Panc1 (cell line): ENCODE measurements around the gene OR14C36. TPM values are rescaled to one million over a fixed set of nuclear protein-coding genes. Genes with fewer than 3 reads are reported as not detected.

Experiments
- ATAC-seq: fragments of 200-7000 bp; cut with Tn5 transposase; 2 replicates; pipeline ENCODE4 v1.9.1; 2020; ENCODE audit warnings: mild to moderate bottlenecking, moderate library complexity
- BruUV-seq: library from RNA; stranded (reverse); fragments of 400-500 nt; replicated peaks from 2 replicates; lab custom pipeline; 2021; lab: Mats Ljungman, UMichigan
- CTCF ChIA-PET: fragments of 300-600 bp; sonication (Branson Sonifier 250); formaldehyde crosslinking; loops from one replicate; lab custom pipeline; 2022; ENCODE audit warnings: antibody characterized with exemption; lab: Charles Lee
- POLR2A ChIA-PET: fragments of 300-600 bp; sonication (Branson Sonifier 250); formaldehyde crosslinking; loops from one replicate; lab custom pipeline; 2022; ENCODE audit warnings: antibody characterized with exemption; lab: Charles Lee
- DNase-seq: peaks from one replicate; pipeline ENCODE4 v3.0.0-alpha.2; 2010; ENCODE audit warnings: low read depth, low spot score
- H3K27ac ChIP-seq: 2 replicates; pipeline ENCODE4 v1.5.1; 2011; ENCODE audit warnings: mild to moderate bottlenecking, low read length, inconsistent platforms
- H3K27me3 ChIP-seq: fragments of 200-500 bp; sonication (Bioruptor generic); 2 replicates; pipeline ENCODE4 v1.6.0; 2014; ENCODE audit warnings: low read length, inconsistent platforms; ENCODE audit not compliant: control insufficient read depth, insufficient read depth
- H3K36me3 ChIP-seq: fragments of 200-500 bp; sonication (Bioruptor generic); 2 replicates; pipeline ENCODE4 v1.5.1; 2014; ENCODE audit warnings: inconsistent platforms, mild to moderate bottlenecking, low read length, moderate library complexity; ENCODE audit not compliant: control insufficient read depth, insufficient read depth
- H3K4me1 ChIP-seq: 2 replicates; pipeline ENCODE4 v1.5.1; 2011; ENCODE audit warnings: inconsistent platforms, mild to moderate bottlenecking, low read length, moderate library complexity; ENCODE audit not compliant: control insufficient read depth, insufficient read depth
- H3K4me3 ChIP-seq, 2 experiments: 2 replicates each; pipeline ENCODE4 v1.5.1; 2011 to 2012; ENCODE audit warnings: low read depth in 2 of 2, low read length in 2 of 2, mild to moderate bottlenecking in 2 of 2, inconsistent platforms in 1 of 2, moderate library complexity in 1 of 2
- H3K9me3 ChIP-seq: fragments of 200-500 bp; sonication (Bioruptor generic); 2 replicates; pipeline ENCODE4 v1.5.1; 2014; ENCODE audit warnings: low read depth, mild to moderate bottlenecking, inconsistent platforms, low read length, moderate library complexity; ENCODE audit not compliant: control insufficient read depth, insufficient read depth
- CTCF ChIP-seq: fragments of 450-650 bp; IDR thresholded peaks from 2 replicates; pipeline ENCODE4 v1.5.1; 2017; ENCODE audit warnings: mild to moderate bottlenecking
- POLR2AphosphoS5 ChIP-seq: IDR thresholded peaks from 2 replicates; pipeline ENCODE4 v1.6.1; 2012; ENCODE audit warnings: mild to moderate bottlenecking, low read depth, low read length, moderate library complexity
- REST ChIP-seq, 2 experiments: IDR thresholded peaks; 2 replicates each; pipeline ENCODE4 v1.6.1; 2011 to 2012; ENCODE audit warnings: low read depth in 2 of 2, control low read depth in 1 of 2, low read length in 1 of 2, mild to moderate bottlenecking in 1 of 2, moderate library complexity in 1 of 2; ENCODE audit not compliant: insufficient read depth in 1 of 2
- SIN3A ChIP-seq: IDR thresholded peaks from 2 replicates; pipeline ENCODE4 v1.6.1; 2012; ENCODE audit warnings: low read depth, mild to moderate bottlenecking, low read length, moderate library complexity, borderline replicate concordance; ENCODE audit not compliant: insufficient read depth
- TCF7L2 ChIP-seq: IDR thresholded peaks from 2 replicates; pipeline ENCODE4 v1.6.1; 2011; ENCODE audit warnings: mild to moderate bottlenecking, low read depth, low read length, inconsistent platforms
- in situ Hi-C: cut with HindIII; loops from 2 replicates; pipeline ENCODE4 v1.10.0; 2016; ENCODE audit warnings: low sequenced_read_pairs, low pct_unique_long_range_greater_than_20kb
- intact Hi-C: fragments of 100-400 bp; cut with micrococcal nuclease; formaldehyde crosslinking; loops from one replicate; pipeline ENCODE4 v1.10.0; 2022; ENCODE audit not compliant: unreplicated experiment
- total RNA-seq: library from RNA; stranded (reverse); gene quantifications from one replicate; pipeline ENCODE4 v1.2.1, GENCODE V29; 2021; ENCODE audit not compliant: unreplicated experiment

The OR14C36 gene
- total RNA-seq, 1 experiment from 2014 or later, result not detected

DNA sequence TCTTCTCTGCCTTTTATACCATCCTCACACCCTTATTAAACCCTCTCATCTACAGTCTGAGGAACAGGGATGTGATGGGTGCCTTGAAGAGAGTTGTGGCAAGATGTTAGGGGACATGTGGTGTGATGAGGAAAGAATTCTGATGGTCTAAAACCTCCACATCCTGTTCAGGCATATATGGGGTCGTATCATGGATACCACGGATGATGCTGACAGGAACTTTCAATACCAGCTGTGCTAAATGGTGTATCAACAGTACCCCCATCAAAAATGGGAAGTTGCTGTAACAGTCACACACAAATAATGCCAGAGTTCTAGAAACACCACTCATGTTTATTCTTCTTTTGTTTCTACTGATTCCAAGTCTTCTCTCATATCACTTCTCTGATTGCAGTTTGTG lies 39.9 kb downstream of the OR14C36 start:
- in situ Hi-C loops, result no loop called here
- H3K27ac ChIP-seq, result no peak overlapping the region
- no TSS peak for BruUV-seq
- no peaks in the 10 kb centered on the region for H3K27me3 ChIP-seq
- H3K4me3 ChIP-seq, result no peak overlapping the region
- no peak for ATAC-seq
- no peak for TF ChIP-seq POLR2AphosphoS5
- no peak for TF ChIP-seq TCF7L2
- TF ChIP-seq CTCF, result no peak
- no peak for TF ChIP-seq SIN3A
- no peak for TF ChIP-seq REST (IDR thresholded peaks at IDR 0.05; ENCODE audit: insufficient read depth in 1 of 2, low read depth in 2 of 2, low read length in 1 of 2)
- no peaks in the 10 kb centered on the region for H3K36me3 ChIP-seq
- CTCF ChIA-PET, result no interaction called here
- POLR2A ChIA-PET, result no interaction called here
- no peak for DNase-seq
- intact Hi-C loops, result no loop called here
- H3K9me3 ChIP-seq, result no peaks in the 10 kb centered on the region
- H3K4me1 ChIP-seq, result no peaks in the 10 kb centered on the region

DNA sequence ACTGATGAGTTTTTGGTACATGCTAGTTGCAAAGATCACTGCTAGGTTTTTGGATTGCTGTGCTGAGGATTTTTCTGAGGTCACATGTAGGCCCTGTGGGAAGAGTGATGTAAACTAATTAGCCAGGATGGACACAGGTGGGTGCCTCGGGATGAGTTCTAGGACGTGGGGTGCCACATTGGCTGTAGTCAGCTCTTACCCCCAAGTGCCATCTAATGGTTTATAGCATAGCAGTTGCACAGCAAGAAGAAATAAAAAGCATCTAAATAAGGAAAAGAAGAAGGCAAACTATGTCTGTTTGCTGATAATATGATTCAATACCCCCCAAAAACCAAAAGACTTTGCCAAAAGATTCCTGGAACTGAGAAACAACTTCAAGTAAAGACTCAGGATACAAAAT lies 44.5 kb downstream of the OR14C36 start:
- POLR2A ChIA-PET, result no interaction called here
- in situ Hi-C loops, result no loop called here
- BruUV-seq, result no TSS peak

More for the DNA sequence above, 44.5 kb downstream of the OR14C36 start:
- H3K27ac ChIP-seq, result no peak overlapping the region
- H3K27me3 ChIP-seq, result no peaks in the 10 kb centered on the region
- no peaks in the 10 kb centered on the region for H3K9me3 ChIP-seq
- no peak for DNase-seq
- CTCF ChIA-PET, result no interaction called here
- H3K36me3 ChIP-seq, result no peaks in the 10 kb centered on the region
- ATAC-seq, result no peak
- intact Hi-C loops, result no loop called here
- no peak for TF ChIP-seq SIN3A
- TF ChIP-seq POLR2AphosphoS5, result no peak
- no peak for TF ChIP-seq TCF7L2
- no peak for TF ChIP-seq CTCF
- TF ChIP-seq REST (IDR thresholded peaks at IDR 0.05; ENCODE audit: insufficient read depth in 1 of 2, low read depth in 2 of 2, low read length in 1 of 2), result no peak
- no peaks in the 10 kb centered on the region for H3K4me1 ChIP-seq
- no peak overlapping the region for H3K4me3 ChIP-seq

Other genes starting within 250 kb of the OR14C36 start
- not detected for gene OR2M5, start 203.6 kb upstream of the OR14C36 start, total RNA-seq
- gene OR2M2, start 174.0 kb upstream of the OR14C36 start, total RNA-seq, result not detected
- gene OR2M3, start 151.5 kb upstream of the OR14C36 start, total RNA-seq, result not detected
- gene OR2M4, start 117.4 kb upstream of the OR14C36 start, total RNA-seq, result not detected
- gene OR2T33, start 70.8 kb upstream of the OR14C36 start, total RNA-seq, result not detected
- gene OR2T12, start 45.4 kb upstream of the OR14C36 start, total RNA-seq, result not detected
- gene OR2M7, start 24.2 kb upstream of the OR14C36 start, total RNA-seq, result not detected
- gene OR2T4, start 12.9 kb downstream of the OR14C36 start, total RNA-seq, result not detected
- gene OR2T6, start 27.0 kb downstream of the OR14C36 start, total RNA-seq, result not detected
- gene OR2T1, start 54.3 kb downstream of the OR14C36 start, total RNA-seq, result not detected
- not detected for gene OR2T2, start 96.9 kb downstream of the OR14C36 start, total RNA-seq
- gene OR2T3, start 124.6 kb downstream of the OR14C36 start, total RNA-seq, result not detected
- not detected for gene OR2T5, start 139.8 kb downstream of the OR14C36 start, total RNA-seq
- not detected for gene OR2G6, start 159.3 kb downstream of the OR14C36 start, total RNA-seq
- not detected for gene OR2T29, start 214.0 kb downstream of the OR14C36 start, total RNA-seq
- not detected for gene OR2T34, start 226.0 kb downstream of the OR14C36 start, total RNA-seq
- not detected for gene OR2T10, start 248.9 kb downstream of the OR14C36 start, total RNA-seq